OCI-LY7 (cell line): Measurements from ENCODE around the gene FTCDNL1. TPM values are rescaled to one million over a fixed set of nuclear protein-coding genes. Genes with fewer than 3 reads are reported as not detected.

Source experiments
- BruUV-seq: library from RNA; stranded (reverse); fragments of 400-500 nt; replicated peaks from 2 replicates; lab custom pipeline; 2021; lab: Mats Ljungman, UMichigan
- CTCF ChIA-PET: fragments of 300-600 bp; sonication (Branson Sonifier 250); formaldehyde crosslinking; loops from one replicate; lab custom pipeline; 2022; ENCODE audit warnings: antibody characterized with exemption; ENCODE audit not compliant: unreplicated experiment; lab: Charles Lee
- POLR2A ChIA-PET: fragments of 300-600 bp; sonication (Branson Sonifier 250); formaldehyde crosslinking; loops from one replicate; lab custom pipeline; 2022; ENCODE audit warnings: antibody characterized with exemption; lab: Charles Lee
- DNase-seq: peaks from one replicate; pipeline ENCODE4 v3.0.0-alpha.2; 2015; ENCODE audit warnings: low spot score
- H2AFZ ChIP-seq: fragments of 200-600 bp; sonication (generic), shearing (Covaris generic); 2 replicates; pipeline ENCODE4 v1.6.1; 2014; ENCODE audit warnings: mild to moderate bottlenecking, antibody characterized with exemption, low read length, moderate library complexity
- H3K27ac ChIP-seq: fragments of 200-600 bp; sonication (generic); 2 replicates; pipeline ENCODE4 v1.5.1; 2014; ENCODE audit warnings: mixed run types, low read depth, mild to moderate bottlenecking, moderate library complexity, low read length, inconsistent platforms; ENCODE audit not compliant: poor library complexity, severe bottlenecking
- H3K36me3 ChIP-seq: fragments of 200-600 bp; sonication (generic); 2 replicates; pipeline ENCODE4 v1.6.1; 2014; ENCODE audit warnings: mild to moderate bottlenecking, antibody characterized with exemption, low read length, moderate library complexity, mixed read lengths; ENCODE audit not compliant: insufficient read depth
- H3K4me1 ChIP-seq: fragments of 200-600 bp; sonication (generic); 2 replicates; pipeline ENCODE4 v1.5.1; 2014; ENCODE audit warnings: mild to moderate bottlenecking, low read length; ENCODE audit not compliant: insufficient read depth, poor library complexity, severe bottlenecking
- H3K4me2 ChIP-seq: fragments of 200-600 bp; sonication (generic); 2 replicates; pipeline ENCODE4 v1.6.1; 2014; ENCODE audit warnings: mild to moderate bottlenecking, low read length
- H3K4me3 ChIP-seq: fragments of 200-600 bp; sonication (generic); 2 replicates; pipeline ENCODE4 v1.5.1; 2014; ENCODE audit warnings: mild to moderate bottlenecking, low read depth, low read length; ENCODE audit not compliant: poor library complexity, severe bottlenecking
- H3K79me2 ChIP-seq: fragments of 200-600 bp; sonication (generic); 2 replicates; pipeline ENCODE4 v1.6.1; 2016; ENCODE audit warnings: low read depth, mild to moderate bottlenecking, low read length, moderate library complexity, mixed read lengths; ENCODE audit not compliant: insufficient read depth
- H3K9me2 ChIP-seq: fragments of 200-600 bp; sonication (generic); 2 replicates; pipeline ENCODE4 v1.6.1; 2016; ENCODE audit warnings: mild to moderate bottlenecking, low read length, mixed read lengths; ENCODE audit not compliant: insufficient read depth
- H3K9me3 ChIP-seq: fragments of 200-600 bp; sonication (generic); 2 replicates; pipeline ENCODE4 v1.6.1; 2014; ENCODE audit warnings: mild to moderate bottlenecking, mixed run types, low read length, mixed read lengths
- H4K20me1 ChIP-seq: fragments of 200-600 bp; sonication (generic); 2 replicates; pipeline ENCODE4 v1.6.1; 2014; ENCODE audit warnings: mild to moderate bottlenecking, antibody characterized with exemption, low read length, moderate library complexity, mixed read lengths; ENCODE audit not compliant: insufficient read depth
- CTCF ChIP-seq: fragments of 200-600 bp; sonication (generic); conservative IDR thresholded peaks from 2 replicates; pipeline ENCODE4 v1.5.1; 2014; ENCODE audit warnings: mild to moderate bottlenecking, antibody characterized with exemption, low read length, moderate library complexity, mixed read lengths
- EZH2phosphoT487 ChIP-seq: fragments of 200-600 bp; sonication (generic); IDR thresholded peaks from 2 replicates; pipeline ENCODE4 v1.6.1; 2018; ENCODE audit warnings: low read depth, borderline replicate concordance, mild to moderate bottlenecking, mixed run types, antibody characterized with exemption, low read length, moderate library complexity, mixed read lengths
- intact Hi-C: fragments of 100-400 bp; cut with micrococcal nuclease; formaldehyde crosslinking; loops from one replicate; pipeline ENCODE4 v1.10.0; 2022; ENCODE audit not compliant: unreplicated experiment
- total RNA-seq, 2 experiments: library from RNA; depleted of rRNA in 1 of 2; stranded (reverse); fragments of >200 nt in 1 of 2; shearing (Covaris generic) in 1 of 2; gene quantifications; 2 replicates each; pipeline ENCODE4 v1.2.3, GENCODE V29; 2014 to 2022

FTCDNL1 gene
- total RNA-seq, 2 experiments from 2014 or later = 0.40 to 0.54 TPM

- H4K20me1 ChIP-seq = no peaks in the 10 kb centered on the region
- ChIA-PET POLR2A (interaction anchor here (0.5 to 0.7 kb wide), 3 partner anchors 64 to 1809 kb away, joined by 3 read pairs; no protein-coding TSS in a partner anchor), CTCF (no interaction called here)
- H3K9me3 ChIP-seq = peaks cover 7% of the 10 kb centered on the region; the same call in 1 of the 2 replicates
- TF ChIP-seq CTCF (no peak), EZH2phosphoT487 (no peak)
- no TSS peak for BruUV-seq
- H3K36me3 ChIP-seq = no peaks in the 10 kb centered on the region
- H3K4me1 ChIP-seq = no peaks in the 10 kb centered on the region
- H3K27ac ChIP-seq = no peak overlapping the region
- DNase-seq = no peak
- no peak overlapping the region for H2AFZ ChIP-seq
- no peak overlapping the region for H3K4me3 ChIP-seq
- no peaks in the 10 kb centered on the region for H3K79me2 ChIP-seq
- H3K4me2 ChIP-seq = no peak overlapping the region
- H3K9me2 ChIP-seq = no peaks in the 10 kb centered on the region
- intact Hi-C loops = no loop called here
Measured at GRCh38 chr2:199875400-199875799, 24.4 kb upstream of the FTCDNL1 start.

GRCh38 chr2:199874209-199874608, 23.2 kb upstream of the FTCDNL1 start:
- intact Hi-C loops = no loop called here
- BruUV-seq = no TSS peak

More at GRCh38 chr2:199874209-199874608, 23.2 kb upstream of the FTCDNL1 start:
- H3K4me1 ChIP-seq = no peaks in the 10 kb centered on the region
- H3K9me2 ChIP-seq = no peaks in the 10 kb centered on the region
- H2AFZ ChIP-seq = no peak overlapping the region
- H3K9me3 ChIP-seq = peaks cover 7% of the 10 kb centered on the region; the same call in 1 of the 2 replicates
- no peak for TF ChIP-seq CTCF
- no peak for TF ChIP-seq EZH2phosphoT487
- no peak for DNase-seq
- H3K36me3 ChIP-seq = no peaks in the 10 kb centered on the region
- ChIA-PET POLR2A (no interaction called here), CTCF (no interaction called here)
- H3K27ac ChIP-seq = no peak overlapping the region
- no peaks in the 10 kb centered on the region for H4K20me1 ChIP-seq
- H3K4me3 ChIP-seq = no peak overlapping the region
- no peaks in the 10 kb centered on the region for H3K79me2 ChIP-seq
- no peak overlapping the region for H3K4me2 ChIP-seq
